Stimulated activated CD4-positive, alpha-beta T cell treated with anti-CD3 and anti-CD28 coated beads, TNF-alpha, amount 100 ng/mL, for 24 hours (primary cell): Measurements from ENCODE around the gene USO1.
A peak's percentile ranks its signal among the peaks of the same experiment; 100 is the strongest.

ENCODE experiments used
- DNase-seq, 3 experiments: peaks; one replicate each; pipeline ENCODE4 v3.0.0-alpha.2; 2020; ENCODE audit warnings: low read depth in 3 of 3

USO1 gene

GRCh38 chr4:75841641-75842520 lies 117.5 kb downstream of the USO1 start:
- DNase-seq = no peak

- no peak for DNase-seq
These were observed 119.2 kb downstream of the USO1 start for GRCh38 chr4:75843596-75843995.

DNA sequence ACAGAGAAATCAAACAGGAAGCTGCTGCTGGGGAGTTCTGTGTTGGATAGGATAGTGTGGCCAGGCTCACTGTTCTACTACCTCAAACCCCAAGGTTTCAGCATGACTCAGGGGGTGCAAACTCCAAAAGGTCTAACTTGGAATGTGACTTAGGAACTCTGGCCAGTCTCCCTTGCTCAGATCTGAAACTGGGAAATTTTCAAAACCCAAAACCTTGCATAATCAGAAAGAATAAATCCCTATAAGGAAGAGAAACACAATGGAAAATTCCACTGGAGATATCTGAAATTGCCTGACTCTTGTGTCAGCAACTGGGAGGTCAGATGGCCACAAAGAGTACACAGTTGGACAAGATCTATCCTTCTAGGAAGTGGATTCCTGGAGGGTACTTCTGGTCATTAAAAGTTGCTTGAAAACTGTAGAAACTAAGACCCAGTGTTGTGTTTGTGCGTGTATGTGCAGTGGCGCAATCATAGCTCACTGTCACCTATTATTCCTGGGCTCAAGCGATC lies 119.8 kb downstream of the USO1 start:
- no peak for DNase-seq

- DNase-seq = no peak
These were observed 121.6 kb downstream of the USO1 start for GRCh38 chr4:75845992-75846391.

GRCh38 chr4:75848171-75848760 lies 123.9 kb downstream of the USO1 start:
- DNase-seq = peak in 2 of 3 experiments; percentile 4 to 5

- no peak for DNase-seq
These were observed 124.5 kb downstream of the USO1 start for GRCh38 chr4:75848891-75849290.

GRCh38 chr4:75849461-75849860 lies 125.1 kb downstream of the USO1 start:
- no peak for DNase-seq

GRCh38 chr4:75858721-75859120 lies 134.3 kb downstream of the USO1 start:
- no peak for DNase-seq

DNA sequence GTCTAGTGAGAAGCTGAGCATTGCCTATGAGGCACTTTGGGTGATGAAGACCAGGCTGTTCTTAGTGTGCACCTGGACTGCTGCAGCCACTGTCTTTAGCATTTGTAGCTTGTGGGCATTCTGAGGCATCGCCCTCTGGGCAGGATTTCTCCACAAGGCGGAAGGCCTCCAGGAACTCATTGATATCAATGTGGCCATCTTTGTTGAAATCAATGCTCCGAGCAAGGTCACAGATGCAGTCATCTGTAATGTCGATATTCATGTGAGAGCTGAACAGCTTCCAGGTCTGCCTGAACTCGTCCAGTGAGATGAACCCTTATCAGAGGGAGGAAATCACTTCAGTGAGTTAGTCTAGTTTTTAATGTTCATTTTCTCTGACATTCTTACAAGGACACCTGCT lies 136.2 kb downstream of the USO1 start:
- no peak for DNase-seq
